ENCODE measurements around the gene CP. TPM values are rescaled to one million over a fixed set of nuclear protein-coding genes. Genes with fewer than 3 reads are reported as not detected.

Gene CP
- total RNA-seq, 1 donor from 2014 or later = not detected

DNA sequence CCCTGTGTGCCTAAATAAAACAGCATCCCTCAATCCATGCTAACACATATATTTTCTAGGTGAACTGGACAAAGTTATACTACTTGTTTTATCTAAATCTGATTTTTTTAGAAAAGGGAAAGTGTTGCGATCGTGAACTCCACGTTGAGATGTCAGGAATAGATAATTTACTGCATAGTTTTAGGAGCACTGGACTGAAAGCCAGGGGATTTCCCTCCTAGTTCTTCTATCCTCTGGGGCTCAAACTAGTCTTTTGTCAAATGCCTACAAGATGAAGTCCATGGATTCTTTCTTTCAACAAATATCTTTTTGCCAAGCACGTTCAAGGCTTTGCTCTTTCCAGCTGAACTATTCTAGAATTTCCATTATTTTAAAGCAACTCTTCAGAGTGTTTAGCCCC is 92.8 kb downstream of the CP start:
- H3K4me3 ChIP-seq (ENCODE audit: low read depth, low read length) = peak overlapping the region; percentile 85
- DNase-seq (ENCODE audit: low read depth) (peak; percentile 8), FAIRE-seq (no peak)
- no peak for TF ChIP-seq CTCF (IDR thresholded peaks at IDR 0.05; ENCODE audit: insufficient read depth, low read length, severe bottlenecking)
- H3K36me3 ChIP-seq (ENCODE audit: control insufficient read depth, insufficient read depth, low read length) = no peaks in the 10 kb centered on the region
- no peaks in the 10 kb centered on the region for H3K27me3 ChIP-seq (ENCODE audit: control insufficient read depth, insufficient read depth, low read length)

DNA sequence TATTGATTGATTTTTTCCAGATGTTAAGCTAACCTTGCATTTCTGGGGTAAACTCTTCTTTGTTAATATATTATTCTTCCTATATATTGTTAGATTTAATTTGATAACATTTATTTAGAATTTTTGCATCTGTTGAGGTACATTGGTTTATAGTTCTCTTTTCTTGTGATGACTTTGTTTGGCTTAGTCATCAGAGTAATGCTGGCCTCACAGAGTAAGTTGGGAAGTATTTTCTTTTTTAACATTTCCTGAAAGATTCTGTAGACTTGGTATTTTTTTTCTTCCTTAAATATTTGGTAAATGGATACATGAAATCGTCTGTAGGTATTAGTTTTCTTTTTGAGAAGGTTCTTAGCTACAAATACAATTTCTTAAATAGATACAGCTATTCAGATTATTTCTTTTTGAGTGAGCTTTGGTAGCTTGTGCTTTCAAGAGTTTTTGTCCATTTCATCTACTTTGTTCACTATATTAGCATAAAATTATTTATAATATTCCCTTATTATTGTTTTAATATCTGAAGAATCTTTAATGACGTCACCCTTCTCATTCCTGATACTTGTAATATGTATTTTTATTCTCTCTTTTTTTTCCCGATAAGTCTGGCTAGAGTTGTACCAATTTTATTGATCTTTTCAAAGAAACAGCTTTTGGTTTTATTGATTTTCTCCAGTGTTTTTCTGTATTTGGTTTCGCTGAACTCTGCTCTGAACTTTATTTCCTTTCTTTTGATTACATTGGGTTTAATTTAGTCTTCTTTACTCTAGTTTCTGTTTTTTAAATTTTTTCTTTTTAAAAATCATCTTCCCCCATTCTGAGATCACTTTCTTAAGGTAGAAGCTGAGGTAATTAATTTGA is 98.7 kb downstream of the CP start:
- H3K4me3 ChIP-seq (ENCODE audit: low read depth, low read length) = no peak overlapping the region
- FAIRE-seq (no peak), DNase-seq (ENCODE audit: low read depth) (no peak)
- no peak for TF ChIP-seq CTCF (IDR thresholded peaks at IDR 0.05; ENCODE audit: insufficient read depth, low read length, severe bottlenecking)
- H3K36me3 ChIP-seq (ENCODE audit: control insufficient read depth, insufficient read depth, low read length) = no peaks in the 10 kb centered on the region
- H3K27me3 ChIP-seq (ENCODE audit: control insufficient read depth, insufficient read depth, low read length) = no peaks in the 10 kb centered on the region

Other genes starting within 250 kb of the CP start
- 21.3 and 28.5 TPM in 2 replicates for gene GYG1, start 230.3 kb downstream of the CP start, total RNA-seq
- 12.3 and 12.9 TPM in 2 replicates for gene HLTF, start 135.3 kb downstream of the CP start, total RNA-seq
- gene HPS3, start 92.2 kb downstream of the CP start, total RNA-seq = 7.8 and 8.2 TPM in 2 replicates
- gene TM4SF18, start 111.8 kb upstream of the CP start, total RNA-seq = not detected in 2 replicates
- 23.2 and 63.9 TPM in 2 replicates for gene TM4SF1, start 155.8 kb upstream of the CP start, total RNA-seq

Data from bronchial epithelial cell (primary cell).